Occipital lobe (tissue), 3 donors: Measurements from ENCODE around the gene KNL1. TPM values are rescaled to one million over a fixed set of nuclear protein-coding genes. Genes with fewer than 3 reads are reported as not detected.
"Not testable (repeated sequence)": the region's sequence is repeated elsewhere in the genome, so short reads cannot be mapped to it uniquely, and the experiment has no call there.

Source experiments
- DNase-seq: peaks from one replicate; lab custom pipeline; 2025; lab: John Stamatoyannopoulos, UW
- small RNA-seq: library from RNA; depleted of rRNA; stranded (forward); fragments of <200 nt; gene quantifications from one replicate; pipeline ENCODE3, GENCODE V24; 2014
- total RNA-seq: library from RNA; depleted of rRNA; stranded (reverse); fragments of >200 nt; gene quantifications from one replicate; pipeline ENCODE4 v1.2.3, GENCODE V29; 2014

Gene KNL1
- total RNA-seq, 1 donor from 2014 or later = 4.7 TPM

DNA sequence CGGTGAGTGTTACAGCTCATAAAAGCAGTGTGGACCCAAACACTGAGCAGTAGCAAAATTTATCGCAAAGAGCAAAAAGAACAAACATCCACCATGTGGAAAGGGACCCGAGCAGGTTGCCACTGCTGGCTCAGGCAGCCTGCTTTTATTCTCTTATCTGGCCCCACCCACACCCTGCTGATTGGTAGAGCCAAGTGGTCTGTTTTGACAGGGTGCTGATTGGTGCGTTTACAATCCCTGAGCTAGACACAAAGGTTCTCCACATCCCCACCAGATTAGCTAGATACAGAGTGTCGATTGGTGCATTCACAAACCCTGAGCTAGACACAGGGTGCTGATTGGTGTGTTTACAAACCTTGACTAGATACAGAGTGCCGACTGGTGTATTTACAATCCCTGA is 82.2 kb downstream of the KNL1 start:
- DNase-seq = not testable (repeated sequence)

DNA sequence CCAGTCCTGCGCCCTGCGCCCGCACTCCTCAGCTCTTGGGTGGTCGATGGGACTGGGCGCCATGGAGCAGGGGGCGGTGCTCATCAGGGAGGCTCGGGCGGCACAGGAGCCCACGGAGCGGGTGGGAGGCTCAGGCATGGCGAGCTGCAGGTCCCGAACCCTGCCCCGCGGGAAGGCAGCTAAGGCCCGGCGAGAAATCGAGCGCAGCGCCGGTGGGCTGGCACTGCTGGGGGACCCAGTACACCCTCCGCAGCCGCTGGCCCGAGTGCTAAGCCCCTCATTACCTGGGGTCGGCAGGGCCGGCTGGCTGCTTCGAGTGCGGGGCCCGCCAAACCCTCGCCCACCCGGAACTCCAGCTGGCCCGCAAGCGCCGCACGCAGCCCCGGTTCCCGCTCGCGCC is 82.9 kb downstream of the KNL1 start:
- not testable (repeated sequence) for DNase-seq

DNA sequence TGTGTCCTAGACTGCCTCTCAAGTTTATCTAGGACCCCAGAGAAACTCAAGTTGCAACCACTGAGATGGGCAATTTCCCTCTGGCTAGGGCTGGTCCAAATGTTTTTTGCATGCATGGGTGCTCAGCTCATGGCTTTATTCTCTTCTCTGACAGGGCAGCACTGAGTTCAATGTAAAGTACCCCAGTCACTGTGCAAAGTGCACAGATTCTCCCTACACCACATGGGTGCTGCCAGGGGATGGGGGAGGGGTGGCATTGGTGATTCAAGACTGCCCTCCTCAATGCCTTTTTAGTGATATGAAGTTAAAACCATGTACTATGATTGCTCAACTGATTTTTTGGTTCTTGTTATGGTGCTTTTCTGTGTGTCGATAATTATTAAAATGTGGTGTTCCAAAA is 86.1 kb downstream of the KNL1 start:
- no peak for DNase-seq

DNA sequence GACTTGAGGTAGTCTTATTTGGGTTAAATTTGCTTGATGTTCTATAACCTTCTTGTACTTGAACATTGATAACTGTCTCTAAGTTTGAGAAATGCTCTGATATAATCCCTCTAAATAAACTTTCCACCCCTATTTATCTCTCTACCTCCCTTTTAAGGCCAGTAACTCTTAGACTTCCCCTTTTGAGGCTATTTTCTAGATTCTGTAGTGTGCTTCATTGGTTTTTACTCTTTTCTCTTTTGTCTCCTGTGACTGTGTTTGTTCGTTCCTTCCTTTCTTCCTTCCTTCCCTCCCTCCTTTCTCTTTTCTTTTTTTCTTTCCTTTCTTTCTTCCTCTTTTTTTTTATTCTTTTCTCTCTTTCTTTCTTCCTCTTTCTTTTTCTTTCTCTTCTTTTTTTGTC is 86.9 kb downstream of the KNL1 start:
- DNase-seq = not testable (repeated sequence)

DNA sequence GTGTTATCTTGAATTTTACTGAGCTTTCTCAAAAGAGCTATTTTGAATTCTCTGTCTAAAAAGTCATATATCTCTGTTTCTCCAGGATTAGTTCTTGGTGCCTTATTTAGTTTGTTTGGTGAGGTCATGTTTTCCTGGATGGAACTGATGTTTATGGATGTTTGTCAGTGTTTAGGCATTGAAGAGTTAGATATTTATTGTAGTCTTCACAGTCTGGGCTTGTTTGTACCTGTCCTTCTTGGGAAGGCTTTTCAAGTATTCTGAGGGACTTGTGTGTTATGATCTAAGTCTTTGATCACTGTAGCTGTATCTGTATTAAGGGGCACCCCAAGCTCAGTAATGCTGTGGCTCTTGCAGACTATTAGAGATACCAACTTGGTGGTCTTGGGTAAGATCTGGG is 90.3 kb downstream of the KNL1 start:
- DNase-seq = no peak

DNA sequence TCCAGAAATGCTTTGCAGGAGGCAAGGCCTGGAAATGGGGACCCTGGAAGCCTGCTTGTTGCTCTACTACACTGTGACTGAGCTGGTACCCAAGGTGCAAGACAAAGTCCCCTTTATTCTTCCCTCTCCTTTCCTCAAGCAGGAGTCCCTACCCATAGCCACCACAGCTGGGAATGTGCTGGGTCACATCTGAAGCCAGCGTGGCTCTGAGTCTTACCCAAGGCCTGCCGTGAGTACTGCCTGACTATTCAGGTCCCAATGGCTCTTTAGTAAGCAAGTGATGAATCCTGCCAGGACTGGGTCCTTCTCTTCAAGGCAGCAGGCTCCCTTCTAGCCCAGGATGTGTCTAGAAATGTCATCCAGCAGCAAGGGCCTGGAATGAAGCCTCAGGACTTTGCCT is 91.3 kb downstream of the KNL1 start:
- DNase-seq = no peak

DNA sequence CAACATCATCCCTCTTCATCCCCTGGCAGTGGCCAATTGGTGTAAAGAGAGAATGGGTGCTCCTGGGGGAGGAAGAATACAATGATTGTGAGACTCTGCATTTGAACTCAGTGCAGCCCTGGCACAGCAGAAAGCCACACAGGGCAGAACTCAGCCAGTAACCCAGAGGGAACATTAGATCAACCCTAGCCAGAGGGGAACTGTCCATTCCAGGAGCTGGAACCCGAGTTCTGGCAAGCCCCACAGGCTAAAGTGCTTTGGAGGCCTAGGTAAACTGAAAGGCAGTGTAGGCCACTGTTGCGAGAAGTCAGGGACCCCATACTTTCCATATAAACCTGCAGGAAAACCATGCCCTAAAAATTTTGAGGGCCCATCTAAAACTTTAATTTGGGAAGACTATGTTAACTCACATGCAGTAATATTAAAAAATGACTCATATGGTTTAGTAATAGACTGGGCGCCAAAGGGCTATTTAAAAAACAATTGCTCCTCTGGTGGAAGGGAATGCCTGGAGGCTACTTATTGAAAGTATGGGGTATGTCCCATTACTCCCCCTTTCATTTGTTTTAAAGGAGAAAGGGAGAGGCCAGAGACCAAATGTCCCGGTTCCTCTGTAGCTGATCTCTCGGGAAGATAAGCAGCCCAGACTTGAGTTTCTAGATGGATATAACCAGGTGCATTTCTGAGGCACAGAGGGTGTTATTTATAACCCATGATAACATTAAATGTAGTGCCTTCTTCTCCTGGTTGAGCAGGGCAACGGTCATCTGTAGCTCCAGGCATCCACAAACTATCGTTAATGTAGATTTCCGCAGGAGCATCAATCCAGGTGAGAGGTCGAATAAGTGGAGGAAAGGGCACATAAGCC is 95.1 kb downstream of the KNL1 start:
- no peak for DNase-seq

DNA sequence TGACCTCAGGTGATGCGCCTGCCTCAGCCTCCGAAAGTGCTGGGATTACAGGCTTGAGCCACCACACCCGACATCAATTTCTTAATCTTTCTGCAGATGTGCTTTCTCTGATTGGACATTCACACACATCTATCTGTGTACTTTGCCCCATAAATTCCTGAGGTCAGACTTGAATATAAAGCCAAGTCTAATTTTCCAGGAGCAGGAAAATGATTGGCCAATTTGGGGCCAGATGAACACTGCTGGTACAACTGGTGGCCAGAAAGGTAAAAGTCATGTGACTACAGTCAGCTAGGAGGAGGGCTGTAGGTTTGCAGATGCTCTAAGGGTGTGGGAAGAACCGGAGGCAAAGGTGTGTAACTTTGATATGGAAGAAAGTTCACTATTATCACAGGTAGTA is 97.7 kb downstream of the KNL1 start:
- DNase-seq = no peak

DNA sequence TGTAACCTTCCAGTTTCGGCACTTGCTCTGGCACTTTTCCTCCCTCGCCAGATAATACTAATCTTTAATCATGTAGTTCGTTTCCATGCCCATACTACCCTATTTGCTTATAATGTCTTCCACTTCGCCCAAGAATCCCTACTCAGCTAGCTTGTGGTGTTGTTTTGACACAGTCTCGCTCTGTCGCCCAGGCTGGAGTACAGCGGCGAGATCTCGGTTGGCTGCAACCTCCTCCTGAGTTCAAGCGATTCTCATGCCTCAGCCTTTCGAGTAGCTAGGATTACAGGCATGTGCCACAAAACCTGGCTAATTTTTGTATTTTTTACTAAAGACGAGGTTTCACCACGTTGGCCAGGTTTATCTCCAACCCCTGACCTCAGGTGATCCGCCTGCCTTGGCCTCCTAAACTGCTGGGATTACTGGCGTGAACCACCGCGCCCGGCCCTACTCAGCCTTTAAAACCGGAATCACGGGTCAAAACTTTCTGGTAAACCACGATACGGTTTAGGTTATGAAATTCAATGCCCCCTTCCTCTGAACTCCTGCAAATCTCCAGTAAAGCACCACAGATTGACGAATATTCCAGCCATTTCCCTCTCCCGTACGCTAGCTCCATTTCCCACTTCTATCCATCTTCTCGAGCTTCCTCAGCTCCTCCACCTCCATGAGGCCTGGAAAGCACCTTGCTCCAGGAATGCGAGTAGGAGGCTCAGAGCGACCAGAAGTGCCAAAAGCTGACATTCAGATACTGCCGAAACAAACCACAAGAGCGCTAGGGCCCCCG is 100.0 kb downstream of the KNL1 start:
- no peak for DNase-seq

DNA sequence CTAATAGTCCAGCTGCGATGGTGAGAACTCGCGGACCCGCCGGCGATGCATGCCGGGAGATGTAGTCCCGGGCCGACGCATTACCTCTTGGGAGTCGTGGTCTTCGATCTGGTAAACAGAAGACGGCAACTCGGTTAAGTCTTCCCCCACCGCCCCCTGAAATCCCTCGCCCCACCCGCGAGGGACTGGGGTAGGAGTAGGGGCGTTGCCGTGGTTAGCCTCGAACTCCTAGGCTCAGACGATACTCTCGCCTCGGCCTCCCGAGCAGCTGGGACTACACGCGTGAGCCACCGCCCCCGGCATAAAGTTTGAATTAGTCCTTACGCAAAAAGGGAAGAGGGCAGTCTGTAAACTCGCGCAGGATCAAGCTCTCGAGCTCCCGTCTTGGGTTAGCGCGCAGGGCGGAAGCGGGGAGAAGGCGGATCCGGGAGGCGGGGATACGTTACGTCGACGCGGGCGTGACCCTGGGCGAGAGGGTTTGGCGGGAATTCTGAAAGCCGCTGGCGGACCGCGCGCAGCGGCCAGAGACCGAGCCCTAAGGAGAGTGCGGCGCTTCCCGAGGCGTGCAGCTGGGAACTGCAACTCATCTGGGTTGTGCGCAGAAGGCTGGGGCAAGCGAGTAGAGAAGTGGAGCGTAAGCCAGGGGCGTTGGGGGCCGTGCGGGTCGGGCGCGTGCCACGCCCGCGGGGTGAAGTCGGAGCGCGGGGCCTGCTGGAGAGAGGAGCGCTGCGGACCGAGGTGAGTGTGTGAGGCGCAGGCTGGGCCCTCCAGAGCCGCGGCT is 100.8 kb downstream of the KNL1 start, which contains the start of gene RAD51:
TSS of gene RAD51 (plus strand) at position 487 of the 781 bp plus-strand sequence. CDS start 3,585 bp downstream, outside the sequence.
- DNase-seq = peak; percentile 82

DNA sequence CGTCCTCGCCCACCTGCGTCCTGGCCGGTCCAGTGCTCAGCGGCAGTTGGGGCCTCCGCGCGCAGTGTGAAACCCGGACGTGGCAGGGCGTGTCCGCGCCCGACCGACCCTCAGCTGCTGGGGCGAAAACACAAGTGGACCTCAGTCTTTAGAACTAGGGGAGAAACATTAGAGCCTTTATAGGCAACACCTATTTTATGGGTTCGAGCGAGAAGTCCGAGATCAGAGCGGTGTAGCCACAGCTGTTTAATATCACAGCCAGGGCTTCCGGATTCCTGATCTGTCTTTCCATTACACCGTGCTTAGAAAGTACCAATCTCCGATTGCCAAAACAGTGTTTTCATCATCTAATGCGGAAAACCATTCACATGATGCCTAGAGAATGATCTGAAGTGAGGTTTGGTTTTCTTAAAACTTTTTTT is 101.4 kb downstream of the KNL1 start:
- DNase-seq = peak; percentile 15

DNA sequence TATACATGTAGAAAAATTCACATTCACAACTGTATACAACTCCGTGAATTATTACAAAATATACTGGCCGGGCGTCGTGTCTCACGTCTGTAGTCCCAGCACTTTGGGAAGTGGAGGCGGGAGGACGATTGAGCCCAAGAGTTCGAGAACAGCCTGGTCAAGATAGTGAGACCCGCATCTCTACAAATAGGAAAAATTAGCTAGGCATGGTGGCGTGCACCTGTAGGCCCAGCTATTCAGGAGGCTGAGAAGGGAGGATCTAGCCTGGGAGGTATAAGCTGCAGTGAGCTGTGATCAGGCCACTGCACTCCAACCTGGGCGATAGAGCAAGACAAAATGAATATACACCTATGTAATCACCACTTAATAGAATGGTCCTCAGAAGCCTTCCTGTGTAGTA is 102.2 kb downstream of the KNL1 start:
- DNase-seq = no peak

DNA sequence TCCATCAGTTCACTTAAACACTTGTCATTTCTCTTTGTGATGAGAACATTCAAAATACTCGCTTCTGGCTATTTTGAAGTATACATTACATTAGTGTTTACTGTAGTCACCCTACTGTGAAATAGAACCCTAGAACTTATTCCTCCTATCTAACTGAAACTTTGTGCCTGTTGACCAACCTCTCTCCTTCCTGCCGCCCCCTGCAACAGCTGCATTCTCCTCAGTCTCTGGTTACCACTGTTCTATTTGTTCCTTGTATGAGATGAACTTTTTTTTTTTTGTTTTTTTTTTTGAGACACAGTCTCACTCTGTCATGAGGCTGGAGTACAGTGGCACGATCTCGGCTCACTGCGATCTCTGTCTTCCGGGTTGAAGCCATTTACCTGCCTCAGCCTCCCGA is 103.9 kb downstream of the KNL1 start:
- no peak for DNase-seq

DNA sequence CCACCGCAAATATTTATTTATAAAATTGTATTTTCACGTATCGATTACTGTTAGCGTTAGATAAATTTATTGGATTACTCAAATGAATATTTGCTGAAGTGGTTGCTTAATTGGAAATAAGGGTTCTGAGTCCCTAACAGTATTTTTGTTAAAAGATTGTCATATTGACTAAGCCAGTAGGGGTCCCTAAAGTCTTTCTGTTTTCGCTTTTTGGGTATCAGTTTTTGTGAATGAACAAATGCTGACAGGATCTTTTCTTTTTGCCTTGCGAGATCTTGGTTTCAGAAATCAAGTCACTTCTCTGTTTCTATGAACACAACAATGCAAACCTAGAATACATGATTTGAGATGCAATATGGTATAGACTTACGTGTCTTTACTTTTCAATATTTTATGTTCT is 108.0 kb downstream of the KNL1 start:
- DNase-seq = no peak

DNA sequence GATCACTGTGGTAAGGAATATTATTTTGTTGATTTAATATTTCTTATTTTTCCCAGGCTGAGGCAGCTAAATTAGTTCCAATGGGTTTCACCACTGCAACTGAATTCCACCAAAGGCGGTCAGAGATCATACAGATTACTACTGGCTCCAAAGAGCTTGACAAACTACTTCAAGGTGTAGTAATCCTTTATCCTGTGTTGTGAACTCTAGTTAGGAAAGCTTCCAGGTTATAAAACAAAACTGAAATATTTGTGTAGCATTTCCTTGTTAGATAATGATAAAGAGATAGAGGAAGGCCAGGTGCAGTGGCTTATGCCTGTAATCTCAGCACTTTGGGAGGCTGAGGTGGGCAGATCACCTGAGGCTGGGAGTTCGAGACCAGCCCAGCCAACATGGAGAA is 112.1 kb downstream of the KNL1 start:
- DNase-seq = no peak

Small RNA genes within 50 kb of the gene (small RNA-seq; reads per million reads assigned to genes)
- gene RF00017 (not detected), gene RN7SL376P (not detected)

Other genes starting within 250 kb of the KNL1 start
- not detected for gene PHGR1, start 243.2 kb upstream of the KNL1 start, total RNA-seq
- gene DISP2, start 236.0 kb upstream of the KNL1 start, total RNA-seq = 9.2 TPM
- gene KNSTRN, start 211.5 kb upstream of the KNL1 start, total RNA-seq = 17.8 TPM
- gene IVD, start 188.5 kb upstream of the KNL1 start, total RNA-seq = 22.1 TPM
- 10.6 TPM for gene BAHD1, start 153.3 kb upstream of the KNL1 start, total RNA-seq
- 1.6 TPM for gene CHST14, start 123.3 kb upstream of the KNL1 start, total RNA-seq
- 25.9 TPM for gene CCDC32, start 29.2 kb upstream of the KNL1 start, total RNA-seq
- 14.2 TPM for gene RPUSD2, start 24.9 kb upstream of the KNL1 start, total RNA-seq
- gene RAD51, start 100.9 kb downstream of the KNL1 start, total RNA-seq = 0.47 TPM
- 15.0 TPM for gene RMDN3, start 161.0 kb downstream of the KNL1 start, total RNA-seq
- 1.9 TPM for gene GCHFR, start 169.8 kb downstream of the KNL1 start, total RNA-seq
- not detected for gene C15orf62, start 175.7 kb downstream of the KNL1 start, total RNA-seq
- 21.8 TPM for gene ZFYVE19, start 212.8 kb downstream of the KNL1 start, total RNA-seq
- gene DNAJC17, start 213.2 kb downstream of the KNL1 start, total RNA-seq = 12.8 TPM
- not detected for gene PPP1R14D, start 234.5 kb downstream of the KNL1 start, total RNA-seq
- gene SPINT1, start 249.8 kb downstream of the KNL1 start, total RNA-seq = 5.1 TPM